Measurements from ENCODE around the gene GPC6. TPM values are rescaled to one million over a fixed set of nuclear protein-coding genes. Genes with fewer than 3 reads are reported as not detected.

GPC6 gene
- total RNA-seq, 1 donor from 2014 or later: 8.4 TPM

DNA sequence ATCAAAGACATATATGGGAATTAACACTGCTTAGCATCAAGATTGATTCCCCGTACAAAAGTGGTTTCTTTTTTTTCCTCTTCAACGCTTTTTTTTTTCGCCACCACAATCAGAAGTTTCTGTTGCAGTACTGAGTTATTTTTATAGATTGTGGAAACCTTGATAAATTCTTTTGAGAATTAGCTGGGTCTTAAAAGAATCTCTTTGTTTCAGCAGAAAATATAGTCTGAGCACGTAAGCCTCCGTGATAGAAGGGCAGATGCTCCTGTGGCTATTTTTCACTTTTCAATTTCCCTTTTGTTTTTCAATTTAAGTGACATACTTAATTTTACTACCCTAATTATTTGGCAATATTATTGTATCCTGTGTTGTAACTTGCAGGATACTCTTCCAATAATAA, 721.0 kb downstream of the GPC6 start:
- Histone ChIP-seq H3K4me3 (no peak overlapping the region), H3K4me1 (no peaks in the 10 kb centered on the region), H3K9me3 (no peaks in the 10 kb centered on the region), H3K36me3 (no peaks in the 10 kb centered on the region), H3K27ac (no peak overlapping the region), H3K27me3 (no peaks in the 10 kb centered on the region)
- TF ChIP-seq, protein P1, sequence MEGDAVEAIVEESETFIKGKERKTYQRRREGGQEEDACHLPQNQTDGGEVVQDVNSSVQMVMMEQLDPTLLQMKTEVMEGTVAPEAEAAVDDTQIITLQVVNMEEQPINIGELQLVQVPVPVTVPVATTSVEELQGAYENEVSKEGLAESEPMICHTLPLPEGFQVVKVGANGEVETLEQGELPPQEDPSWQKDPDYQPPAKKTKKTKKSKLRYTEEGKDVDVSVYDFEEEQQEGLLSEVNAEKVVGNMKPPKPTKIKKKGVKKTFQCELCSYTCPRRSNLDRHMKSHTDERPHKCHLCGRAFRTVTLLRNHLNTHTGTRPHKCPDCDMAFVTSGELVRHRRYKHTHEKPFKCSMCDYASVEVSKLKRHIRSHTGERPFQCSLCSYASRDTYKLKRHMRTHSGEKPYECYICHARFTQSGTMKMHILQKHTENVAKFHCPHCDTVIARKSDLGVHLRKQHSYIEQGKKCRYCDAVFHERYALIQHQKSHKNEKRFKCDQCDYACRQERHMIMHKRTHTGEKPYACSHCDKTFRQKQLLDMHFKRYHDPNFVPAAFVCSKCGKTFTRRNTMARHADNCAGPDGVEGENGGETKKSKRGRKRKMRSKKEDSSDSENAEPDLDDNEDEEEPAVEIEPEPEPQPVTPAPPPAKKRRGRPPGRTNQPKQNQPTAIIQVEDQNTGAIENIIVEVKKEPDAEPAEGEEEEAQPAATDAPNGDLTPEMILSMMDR (IDR thresholded peaks at IDR 0.05): no peak
- ATAC-seq (no peak), DNase-seq (no peak)
- intact Hi-C loops (cut with DNase I): no loop called here

DNA sequence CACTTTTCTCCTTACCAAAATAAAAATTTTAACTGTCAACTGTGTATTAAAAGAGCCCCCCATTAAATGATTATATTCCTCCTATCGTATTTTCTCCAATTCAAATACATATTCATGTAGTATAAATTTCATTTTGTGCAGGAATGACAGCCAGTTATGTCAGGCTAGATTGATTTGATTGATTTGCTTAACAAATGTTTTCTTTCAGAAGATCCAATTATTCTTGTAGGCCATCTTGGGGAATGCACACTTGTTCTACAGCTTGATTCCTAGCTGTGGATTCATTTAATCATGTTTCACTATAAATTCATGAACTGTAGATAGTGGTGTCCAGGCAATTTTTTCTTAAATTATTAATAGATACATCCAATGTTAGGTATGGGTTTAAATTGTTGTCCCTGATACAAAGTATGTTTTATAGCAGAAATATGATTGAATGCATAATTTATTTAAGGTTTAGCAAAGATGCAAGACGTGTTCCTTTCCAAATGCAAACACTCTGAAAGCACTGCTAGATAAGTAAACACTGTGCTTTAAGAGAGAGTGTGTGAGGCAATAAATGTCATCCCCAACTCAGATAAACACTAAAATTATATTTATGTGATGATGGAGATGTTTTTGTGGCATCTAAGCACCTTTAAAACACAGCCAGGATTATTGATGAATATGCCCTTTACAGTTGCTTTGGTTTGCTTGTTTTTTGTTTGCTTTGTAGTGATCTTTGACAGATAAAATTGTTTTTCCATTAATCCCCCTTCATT, 721.7 kb downstream of the GPC6 start:
- H3K27ac ChIP-seq: no peak overlapping the region
- H3K36me3 ChIP-seq: no peaks in the 10 kb centered on the region
- H3K4me3 ChIP-seq: no peak overlapping the region
- no peaks in the 10 kb centered on the region for H3K27me3 ChIP-seq
- H3K9me3 ChIP-seq: no peaks in the 10 kb centered on the region
- ATAC-seq (no peak), DNase-seq (no peak)
- intact Hi-C loops (cut with DNase I): no loop called here
- no peaks in the 10 kb centered on the region for H3K4me1 ChIP-seq
- TF ChIP-seq, protein P1 (IDR thresholded peaks at IDR 0.05): no peak

DNA sequence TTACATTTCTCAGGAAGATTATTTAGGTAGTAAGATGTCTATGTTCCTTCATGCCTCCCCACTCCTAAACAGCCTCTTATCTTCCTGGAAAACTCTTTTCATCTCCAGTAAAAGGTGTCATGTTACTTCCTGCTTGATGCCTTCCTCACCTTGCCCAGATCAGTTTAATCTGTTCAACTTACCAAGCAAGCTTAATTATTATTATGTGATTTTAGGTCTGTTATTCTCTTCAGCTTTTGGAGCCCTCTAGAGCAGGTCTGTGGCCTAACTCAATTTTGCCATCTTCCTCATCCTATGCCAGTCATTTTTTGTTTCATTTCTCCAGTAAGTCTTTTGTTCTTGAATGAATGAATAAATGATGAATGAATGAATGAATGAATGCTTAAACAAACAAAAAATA, 724.5 kb downstream of the GPC6 start:
- no peak for ATAC-seq
- Histone ChIP-seq H3K9me3 (no peaks in the 10 kb centered on the region), H3K4me3 (no peak overlapping the region), H3K27ac (no peak overlapping the region), H3K36me3 (no peaks in the 10 kb centered on the region), H3K27me3 (no peaks in the 10 kb centered on the region), H3K4me1 (no peaks in the 10 kb centered on the region)
- DNase-seq: no peak
- TF ChIP-seq, protein P1 (IDR thresholded peaks at IDR 0.05): no peak
- intact Hi-C loops (cut with DNase I): no loop called here

DNA sequence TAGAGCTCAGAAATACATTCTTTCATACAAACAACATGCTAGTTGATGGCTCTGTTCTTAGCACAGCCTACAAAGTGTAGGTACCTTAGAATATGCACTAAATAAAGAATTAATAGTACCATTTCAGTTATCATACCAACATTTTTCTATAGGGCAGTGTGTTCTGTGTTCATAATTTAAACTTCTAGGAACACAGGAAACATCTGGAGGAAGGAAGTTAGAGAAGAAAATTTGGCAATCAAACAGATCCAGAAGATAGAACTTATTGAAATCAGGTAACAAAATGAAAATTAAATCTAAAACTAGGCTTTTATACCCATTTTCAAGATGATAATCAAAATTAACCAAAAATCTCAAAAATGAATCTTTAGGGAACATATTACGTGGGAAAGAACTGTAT, 725.3 kb downstream of the GPC6 start:
- no peak overlapping the region for H3K4me3 ChIP-seq
- H3K27ac ChIP-seq: no peak overlapping the region
- ATAC-seq (no peak), DNase-seq (no peak)
- intact Hi-C loops (cut with DNase I): no loop called here
- H3K4me1 ChIP-seq: no peaks in the 10 kb centered on the region
- H3K36me3 ChIP-seq: no peaks in the 10 kb centered on the region
- TF ChIP-seq, protein P1 (IDR thresholded peaks at IDR 0.05): no peak
- H3K27me3 ChIP-seq: no peaks in the 10 kb centered on the region
- no peaks in the 10 kb centered on the region for H3K9me3 ChIP-seq

DNA sequence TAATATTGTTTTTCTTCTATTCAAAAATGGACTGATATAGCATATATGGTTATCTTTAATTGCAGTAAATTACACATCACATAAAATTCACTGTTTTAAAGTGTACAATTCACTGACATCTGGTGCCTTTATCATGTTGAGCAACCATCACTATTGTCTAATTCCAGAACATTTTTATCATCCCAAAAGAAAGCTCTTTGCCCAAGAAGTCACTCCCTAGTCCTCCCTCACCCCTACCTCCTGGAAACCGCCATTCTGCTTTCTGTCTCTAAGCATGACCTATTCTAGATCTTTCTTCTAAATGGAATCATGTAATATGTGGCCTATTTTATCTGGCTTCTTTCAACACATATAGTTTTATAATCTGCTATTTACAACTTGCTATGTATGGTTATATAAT, 727.2 kb downstream of the GPC6 start:
- Histone ChIP-seq H3K4me3 (no peak overlapping the region), H3K4me1 (no peaks in the 10 kb centered on the region), H3K27ac (no peak overlapping the region), H3K27me3 (no peaks in the 10 kb centered on the region), H3K36me3 (no peaks in the 10 kb centered on the region), H3K9me3 (no peaks in the 10 kb centered on the region)
- intact Hi-C loops (cut with DNase I): no loop called here
- TF ChIP-seq, protein P1 (IDR thresholded peaks at IDR 0.05): no peak
- DNase-seq (no peak), ATAC-seq (no peak)

DNA sequence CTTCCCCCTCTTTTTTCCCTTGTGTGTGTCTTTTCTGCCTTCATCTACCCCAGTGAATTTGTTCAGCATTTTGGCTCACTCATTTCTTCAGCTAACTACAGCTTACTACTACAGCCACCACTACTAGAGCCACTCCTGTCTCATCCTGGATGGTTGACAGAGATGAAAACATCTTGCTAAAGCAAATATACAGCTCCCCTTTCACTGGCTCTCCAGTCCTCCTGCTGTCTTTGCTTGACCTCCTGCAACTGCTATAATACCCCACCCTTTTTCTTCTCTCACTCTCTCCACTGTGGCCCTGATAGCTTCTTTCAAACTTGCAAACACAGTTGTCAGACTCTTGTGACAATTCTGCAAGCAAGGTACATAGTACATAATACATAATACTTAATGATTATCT, 729.3 kb downstream of the GPC6 start:
- H3K36me3 ChIP-seq: no peaks in the 10 kb centered on the region
- no peak overlapping the region for H3K27ac ChIP-seq
- no peak overlapping the region for H3K4me3 ChIP-seq
- H3K27me3 ChIP-seq: no peaks in the 10 kb centered on the region
- intact Hi-C loops (cut with DNase I): no loop called here
- no peaks in the 10 kb centered on the region for H3K4me1 ChIP-seq
- ATAC-seq (no peak), DNase-seq (no peak)
- no peaks in the 10 kb centered on the region for H3K9me3 ChIP-seq
- TF ChIP-seq, protein P1 (IDR thresholded peaks at IDR 0.05): no peak

Measured in upper lobe of right lung (tissue), 1 donor.